H1 (cell line): Measurements from ENCODE around the gene CXCL5. TPM values are rescaled to one million over a fixed set of nuclear protein-coding genes. Genes with fewer than 3 reads are reported as not detected.

Source experiments
- CBX5 ChIP-seq: fragments of 300-800, 300-1000 bp; sonication (generic); IDR thresholded peaks from 2 replicates; pipeline ENCODE4 v1.7.1; 2016; ENCODE audit warnings: antibody characterized with exemption, low read length, low read depth
- CHD7 ChIP-seq: fragments of 300-600 bp; sonication (generic); IDR thresholded peaks from 2 replicates; pipeline ENCODE4 v1.7.1; 2012; ENCODE audit warnings: low read length, moderate library complexity, mild to moderate bottlenecking, inconsistent platforms; ENCODE audit not compliant: insufficient replicate concordance
- CTCF ChIP-seq, 3 experiments: IDR thresholded peaks; 1 replicate in 2 of 3; 2 replicates in 1 of 3; pipeline versions ENCODE4 v1.5.1 to v1.6.1; 2011; ENCODE audit warnings: low read length in 3 of 3, mild to moderate bottlenecking in 3 of 3, inconsistent platforms in 2 of 3, low read depth in 1 of 3, moderate library complexity in 1 of 3; ENCODE audit not compliant: insufficient read depth in 1 of 3; ENCODE audit errors: control extremely low read depth in 1 of 3
- EGR1 ChIP-seq: IDR thresholded peaks from 2 replicates; pipeline ENCODE4 v1.6.1; 2011; ENCODE audit warnings: low read depth, low read length, borderline replicate concordance
- KDM4A ChIP-seq: IDR thresholded peaks from one replicate; pipeline ENCODE4 v1.7.1; 2012; ENCODE audit warnings: low read depth, mild to moderate bottlenecking, moderate library complexity, low read length, inconsistent platforms; ENCODE audit not compliant: severe bottlenecking
- KDM5A ChIP-seq: fragments of 200-600 bp; IDR thresholded peaks from 2 replicates; pipeline ENCODE4 v1.7.1; 2012; ENCODE audit warnings: mild to moderate bottlenecking, low read length, inconsistent platforms, mixed read lengths
- TAF1 ChIP-seq: IDR thresholded peaks from 2 replicates; pipeline ENCODE4 v1.6.1; 2011; ENCODE audit warnings: mild to moderate bottlenecking, low read depth, low read length
- TBP ChIP-seq: IDR thresholded peaks from 2 replicates; pipeline ENCODE4 v1.6.1; 2011; ENCODE audit warnings: low read depth, low read length, improper control_type of control experiment
- TCF12 ChIP-seq: IDR thresholded peaks from 2 replicates; pipeline ENCODE4 v1.6.1; 2011; ENCODE audit warnings: low read depth, mild to moderate bottlenecking, low read length
- polyA plus RNA-seq, 7 experiments: library from polyadenylated mRNA; depleted of rRNA in 3 of 7; stranded (reverse) in 5 of 7; unstranded in 2 of 7; fragments of >200 nt in 5 of 7; fragments of 200-250 nt in 2 of 7; gene quantifications; 1 replicate in 5 of 7; 2 replicates in 1 of 7; 4 replicates in 1 of 7; pipeline versions ENCODE4 v1.2.1 to v1.2.3, GENCODE V29; 2011 to 2013; ENCODE audit warnings: missing spikeins in 2 of 7, mixed read lengths in 2 of 7
- total RNA-seq: library from RNA; stranded (reverse); fragmentation: NEBNext Ultra II Directional; extraction: Animal tissue kit (Norgen Biotek cat#: 25700); gene quantifications from 2 replicates; pipeline ENCODE4 v1.2.1, GENCODE V29; 2021

The CXCL5 gene
- total and polyA plus RNA-seq, 2 of the 8 experiments (the other 6 are each of a cell fraction or from before 2014, with no cell fraction given) = 10.9 to 15.6 TPM

GRCh38 chr4:73988061-73988460, 10.4 kb downstream of the CXCL5 start, which contains the start of gene PPBP (continued):
- TF ChIP-seq CHD7 (no peak), TAF1 (no peak), EGR1 (no peak), KDM5A (no peak), KDM4A (no peak), CBX5 (no peak), CTCF (IDR thresholded peaks at IDR 0.05; ENCODE audit: control extremely low read depth in 1 of 3, insufficient read depth in 1 of 3, low read depth in 1 of 3, low read length in 3 of 3) (no peak), TBP (no peak), TCF12 (no peak)
